GM18870 (cell line): ENCODE measurements around the gene CCDC70.
"Not testable (repeated sequence)": the region's sequence is repeated elsewhere in the genome, so short reads cannot be mapped to it uniquely, and the experiment has no call there.

Experiments used
- ATAC-seq: cut with Tn5 transposase; IDR thresholded peaks from one replicate; pipeline ENCODE4 v1.9.1; 2021; ENCODE audit warnings: moderate library complexity; ENCODE audit not compliant: unreplicated experiment

The CCDC70 gene

DNA sequence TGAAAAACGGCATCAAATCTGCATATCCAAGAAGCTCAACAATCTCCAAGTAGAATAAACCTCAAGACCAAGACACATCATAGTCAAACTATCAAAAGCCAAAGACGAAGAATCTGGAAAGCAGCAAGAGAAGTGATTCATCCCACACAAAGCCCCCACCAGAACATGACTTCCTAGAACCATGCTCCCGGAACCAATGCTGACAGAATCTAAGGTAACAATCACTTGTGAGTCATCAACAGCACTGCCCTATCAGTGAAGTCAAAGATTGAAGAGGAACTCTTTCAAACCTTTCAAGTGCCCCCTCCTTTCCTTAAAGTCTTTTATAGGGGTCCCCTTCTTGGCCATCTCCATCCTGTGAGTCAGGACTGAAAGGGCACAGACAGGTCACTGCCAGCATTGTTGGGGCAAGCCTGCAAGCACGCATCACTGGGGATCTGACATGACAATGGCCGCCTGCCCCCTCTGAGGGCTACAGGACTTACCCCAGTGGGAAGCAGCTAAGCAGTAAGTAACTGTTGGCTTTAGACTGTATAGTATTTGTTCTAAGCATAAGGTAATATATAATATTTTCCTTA, at the start of gene CCDC70:
Gene CCDC70, plus strand, starts transcription at position 247 of the 578 bp plus-strand sequence. CDS start 3,443 bp downstream, outside the sequence.
- no peak for ATAC-seq

DNA sequence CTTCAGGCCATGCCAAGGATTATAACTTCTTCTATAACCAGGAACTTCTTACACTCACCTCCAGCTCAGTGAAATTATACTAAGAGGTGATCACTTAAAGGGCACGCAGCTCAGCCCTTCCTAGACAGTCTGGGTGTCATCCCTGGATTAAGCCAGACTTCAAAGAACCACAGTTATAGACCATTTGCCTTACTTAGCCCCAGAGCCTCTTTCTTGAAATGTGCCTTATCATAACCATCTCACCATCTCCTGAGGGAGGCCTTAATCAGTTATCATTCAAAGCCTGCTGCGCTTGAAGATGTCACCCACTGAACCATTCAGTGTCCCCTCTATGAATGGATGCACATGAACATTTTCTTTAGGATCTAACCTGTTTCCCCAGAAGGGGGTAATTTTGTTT, 47.7 kb upstream of the CCDC70 start:
- ATAC-seq = no peak

DNA sequence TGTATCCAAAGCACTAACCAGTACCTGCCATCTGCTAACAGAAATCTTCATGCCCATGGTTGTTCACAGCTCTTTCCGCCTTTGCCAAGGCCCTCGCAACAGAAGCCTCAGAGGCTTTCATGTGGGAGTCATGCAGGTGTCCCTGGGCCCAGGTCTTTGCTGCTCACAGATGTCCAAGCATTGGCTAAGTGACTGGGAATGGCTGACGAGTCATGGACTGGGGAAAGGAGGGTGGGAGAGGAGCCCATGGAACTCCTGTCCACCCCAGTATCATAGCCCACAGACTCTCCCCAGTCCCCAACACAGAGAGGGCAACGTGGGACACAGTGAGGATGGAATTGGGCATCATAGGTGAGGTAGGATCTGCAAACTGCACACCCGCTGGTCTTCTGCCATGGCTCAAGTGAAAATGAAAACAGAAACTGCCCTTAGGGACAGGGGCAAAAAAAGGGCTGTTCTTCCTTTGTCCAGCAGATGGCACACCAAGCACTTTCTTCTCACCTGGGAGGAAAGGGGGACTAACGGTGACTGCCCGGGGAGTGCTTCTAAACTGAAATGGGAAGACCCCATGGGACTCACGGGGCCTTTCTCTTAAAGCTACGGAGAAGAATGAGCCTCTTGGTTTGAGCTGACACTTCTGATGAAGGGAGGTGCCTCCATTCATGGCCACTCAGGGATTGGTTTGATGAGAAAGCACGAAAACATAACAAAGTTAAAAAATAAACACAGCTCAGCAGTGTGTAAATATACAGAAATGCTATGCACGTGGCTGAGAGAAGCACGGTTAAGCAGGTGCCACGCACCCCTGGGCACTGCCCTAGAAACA, 46.7 kb upstream of the CCDC70 start:
- peak; percentile 65 for ATAC-seq

DNA sequence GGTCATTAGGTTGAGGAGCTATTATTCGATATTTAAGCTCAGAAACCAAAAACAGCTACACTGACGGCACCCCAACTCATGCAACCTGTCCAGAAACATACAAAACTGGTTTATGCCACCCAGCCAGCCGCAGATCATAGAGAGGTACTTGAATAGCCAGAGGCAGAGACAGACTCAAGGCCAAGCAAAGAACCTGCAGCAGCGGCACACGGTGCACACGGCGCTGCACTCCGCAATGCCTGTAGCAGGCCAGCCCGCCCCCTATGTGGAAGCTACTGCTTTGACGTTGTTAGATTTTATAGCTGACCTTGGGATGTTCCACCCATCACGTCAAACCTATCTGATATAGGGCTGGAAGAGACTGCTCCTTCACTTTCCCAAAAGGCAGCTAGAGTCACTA, 45.9 kb upstream of the CCDC70 start:
- ATAC-seq = no peak

GRCh38 chr13:51816604-51817249, 45.0 kb upstream of the CCDC70 start:
- no peak for ATAC-seq

GRCh38 chr13:51817717-51818116, 44.1 kb upstream of the CCDC70 start:
- ATAC-seq = no peak

DNA sequence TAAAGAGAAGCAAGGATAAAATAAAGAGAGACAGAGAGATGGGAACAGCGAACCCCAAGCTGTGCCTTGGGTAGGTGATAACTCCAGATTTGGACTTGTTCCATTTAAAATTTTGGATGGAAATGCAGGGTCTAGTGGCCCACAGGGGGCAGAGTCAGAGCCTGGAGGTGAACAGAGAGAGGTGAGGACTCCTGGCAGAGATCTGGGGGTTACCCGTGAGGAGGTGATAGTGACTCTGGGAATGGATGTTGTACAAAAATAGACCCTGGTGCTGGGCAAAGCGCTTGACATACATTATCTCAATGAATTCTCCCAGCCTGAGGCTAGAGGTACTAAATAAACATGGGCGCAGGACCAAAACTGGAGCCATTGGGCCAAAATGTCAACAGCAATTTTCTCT, 43.5 kb upstream of the CCDC70 start:
- ATAC-seq = no peak

- no peak for ATAC-seq
These were observed 42.8 kb upstream of the CCDC70 start for GRCh38 chr13:51818781-51819511.

DNA sequence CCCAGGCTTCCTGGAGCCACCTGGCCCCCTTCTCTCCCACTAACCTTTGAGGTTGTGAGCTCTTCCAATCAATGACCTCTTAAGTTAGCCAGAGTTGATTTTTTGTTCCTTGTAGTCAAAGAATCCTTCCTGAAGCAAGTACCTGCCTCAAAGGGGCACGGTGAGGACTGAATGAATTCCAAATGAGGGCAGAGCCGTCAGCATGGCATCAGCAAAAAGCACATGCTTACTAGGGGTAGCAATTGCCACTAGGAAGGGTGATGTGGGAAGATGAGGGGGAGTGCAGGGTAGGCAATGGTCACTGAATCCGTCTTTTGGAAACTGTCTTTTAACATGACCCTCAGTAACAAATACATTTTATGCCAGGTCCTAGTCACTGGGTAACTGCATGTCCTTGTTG, 42.2 kb upstream of the CCDC70 start:
- no peak for ATAC-seq

GRCh38 chr13:51820016-51820597, 41.7 kb upstream of the CCDC70 start:
- no peak for ATAC-seq

- ATAC-seq = no peak
These were observed 40.2 kb upstream of the CCDC70 start for GRCh38 chr13:51821606-51822005.

DNA sequence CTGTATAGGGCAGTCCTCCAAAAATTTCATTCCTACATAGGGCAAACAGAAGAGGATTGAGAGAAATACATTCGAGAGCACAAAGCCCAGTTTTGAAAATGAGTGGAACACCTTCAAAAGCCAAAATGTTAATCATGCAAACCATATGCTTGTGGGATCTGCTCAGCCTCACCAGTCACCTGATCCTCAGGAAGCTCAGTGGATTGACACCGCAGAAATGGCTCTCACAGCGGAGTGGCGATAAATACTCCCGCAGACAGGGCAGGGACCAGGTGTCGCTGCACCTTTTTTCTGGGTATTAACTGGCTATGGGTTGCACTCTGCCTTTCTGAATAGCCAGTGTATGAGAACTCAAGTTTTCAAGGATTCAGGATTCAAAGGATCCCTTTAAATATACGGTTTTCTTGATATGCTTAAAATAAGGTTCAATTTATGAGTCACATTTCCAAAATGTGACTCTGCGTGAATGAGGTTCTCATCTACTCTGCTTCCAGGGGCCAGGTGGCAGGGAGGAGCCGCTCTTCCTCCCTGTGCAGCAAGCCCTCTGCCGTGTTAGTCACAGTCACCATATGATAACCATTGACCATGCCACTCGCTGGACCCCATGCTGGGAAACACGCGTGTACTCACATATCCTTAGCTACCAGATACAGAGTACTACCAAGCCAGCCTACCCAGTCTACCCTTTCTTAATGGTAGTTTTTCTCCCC, 39.5 kb upstream of the CCDC70 start:
- no peak for ATAC-seq

DNA sequence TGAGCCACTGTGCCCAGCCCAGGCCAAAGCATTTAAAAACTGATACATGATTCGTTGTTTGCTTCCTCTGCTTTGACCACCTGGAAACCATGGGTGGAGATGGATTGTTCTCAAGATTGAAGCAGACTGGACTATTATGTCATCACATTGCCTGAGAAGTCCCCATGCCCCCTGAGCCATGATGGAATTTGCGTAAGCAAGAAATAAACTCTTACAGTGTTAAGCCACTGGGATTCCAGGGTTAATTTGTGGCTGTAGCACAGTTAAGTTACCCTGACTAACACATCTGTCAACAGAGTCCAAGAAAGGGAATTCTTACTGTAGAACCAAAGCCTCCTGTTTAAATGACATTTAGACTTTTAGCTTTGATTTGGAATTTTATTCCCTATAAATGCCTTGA, 38.4 kb upstream of the CCDC70 start:
- ATAC-seq = no peak

DNA sequence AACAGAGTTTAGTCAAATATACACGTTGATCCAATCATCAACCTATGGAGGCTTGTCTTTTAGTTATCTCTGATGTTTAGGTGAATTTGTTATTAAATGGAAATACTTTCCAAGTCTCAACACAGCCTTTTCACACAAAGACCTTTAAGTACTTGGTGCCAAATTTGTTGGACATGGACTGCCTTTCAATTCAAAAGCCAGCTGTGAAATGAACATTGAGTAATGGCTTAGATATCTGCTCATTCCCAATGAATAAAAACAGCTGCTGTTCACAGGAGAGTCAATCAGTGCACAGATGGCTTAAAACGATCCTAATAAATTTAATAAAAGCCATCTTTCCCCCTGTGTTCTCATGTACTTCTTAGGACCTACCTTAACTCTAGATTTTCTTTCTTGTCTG, 37.9 kb upstream of the CCDC70 start:
- ATAC-seq = no peak

- ATAC-seq = not testable (repeated sequence)
These were observed 37.1 kb upstream of the CCDC70 start for GRCh38 chr13:51824712-51825111.

DNA sequence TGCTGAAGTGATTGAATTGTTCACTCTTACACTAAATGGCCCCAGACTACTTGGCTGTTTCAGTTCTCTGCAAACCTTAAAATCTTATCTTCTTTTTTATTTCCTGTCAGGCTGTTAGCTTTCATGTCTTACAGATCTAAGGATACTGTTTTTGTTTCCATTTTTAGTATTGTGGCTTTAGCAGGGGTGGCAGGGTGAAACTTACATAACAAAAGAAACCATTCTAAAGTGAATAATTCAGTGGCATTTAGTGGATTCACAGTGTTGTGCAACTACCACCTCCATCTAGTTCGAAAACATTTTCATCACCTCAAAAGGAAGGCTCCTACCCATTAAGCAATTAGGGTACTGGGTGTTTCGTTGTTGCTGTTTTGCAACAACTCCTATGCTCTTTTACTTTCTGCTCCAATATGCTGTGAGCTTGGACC, 36.6 kb upstream of the CCDC70 start:
- no peak for ATAC-seq

GRCh38 chr13:51825681-51826254, 36.0 kb upstream of the CCDC70 start:
- ATAC-seq = no peak

- ATAC-seq = no peak
These were observed 35.2 kb upstream of the CCDC70 start for GRCh38 chr13:51826606-51827005.

DNA sequence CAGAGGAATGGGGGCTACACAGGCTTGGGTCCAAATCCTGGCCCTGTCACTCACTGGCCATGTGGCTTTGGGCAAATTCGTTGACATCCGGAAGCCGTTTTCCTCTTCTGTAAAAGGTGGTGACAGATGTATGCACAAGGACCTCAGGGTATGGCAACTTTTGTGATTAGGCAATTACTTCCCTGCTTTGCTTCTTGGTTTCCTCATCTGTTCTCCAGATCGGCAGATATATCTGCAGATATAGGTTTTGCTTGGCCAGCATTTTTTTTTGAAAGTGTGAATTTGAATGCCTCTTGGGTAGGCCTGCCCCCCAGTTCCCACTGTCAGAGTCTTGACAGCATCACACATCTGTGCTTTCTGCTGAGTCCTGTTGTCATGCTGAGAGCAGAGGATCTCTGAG, 34.5 kb upstream of the CCDC70 start:
- ATAC-seq = no peak
